ENCODE measurements around the gene OR8S1. TPM values are rescaled to one million over a fixed set of nuclear protein-coding genes. Genes with fewer than 3 reads are reported as not detected.

Gene OR8S1
- total RNA-seq, 1 experiment from 2014 or later, result not detected

- H3K27ac ChIP-seq (ENCODE audit: low read depth, low read length), result no peak overlapping the region
- no peaks in the 10 kb centered on the region for H3K36me3 ChIP-seq (ENCODE audit: control insufficient read depth in 1 of 2, insufficient read depth in 2 of 2, low read length in 2 of 2)
- DNase-seq (ENCODE audit: low read depth, low spot score) (no peak), ATAC-seq (no peak)
- peaks cover 5% of the 10 kb centered on the region; the same call in 1 of the 2 replicates for H3K27me3 ChIP-seq (ENCODE audit: insufficient read depth, low read length)
- no peaks in the 10 kb centered on the region for H4K20me1 ChIP-seq (ENCODE audit: insufficient read depth)
- no peaks in the 10 kb centered on the region for H3K9me2 ChIP-seq (ENCODE audit: insufficient read depth)
- no peaks in the 10 kb centered on the region for H3K79me2 ChIP-seq (ENCODE audit: insufficient read depth, low read length)
- no peak overlapping the region for H2AFZ ChIP-seq (ENCODE audit: low read depth, low read length, poor library complexity, severe bottlenecking)
- H3K9ac ChIP-seq (ENCODE audit: low read length), result no peak overlapping the region
- TF ChIP-seq, protein P1, sequence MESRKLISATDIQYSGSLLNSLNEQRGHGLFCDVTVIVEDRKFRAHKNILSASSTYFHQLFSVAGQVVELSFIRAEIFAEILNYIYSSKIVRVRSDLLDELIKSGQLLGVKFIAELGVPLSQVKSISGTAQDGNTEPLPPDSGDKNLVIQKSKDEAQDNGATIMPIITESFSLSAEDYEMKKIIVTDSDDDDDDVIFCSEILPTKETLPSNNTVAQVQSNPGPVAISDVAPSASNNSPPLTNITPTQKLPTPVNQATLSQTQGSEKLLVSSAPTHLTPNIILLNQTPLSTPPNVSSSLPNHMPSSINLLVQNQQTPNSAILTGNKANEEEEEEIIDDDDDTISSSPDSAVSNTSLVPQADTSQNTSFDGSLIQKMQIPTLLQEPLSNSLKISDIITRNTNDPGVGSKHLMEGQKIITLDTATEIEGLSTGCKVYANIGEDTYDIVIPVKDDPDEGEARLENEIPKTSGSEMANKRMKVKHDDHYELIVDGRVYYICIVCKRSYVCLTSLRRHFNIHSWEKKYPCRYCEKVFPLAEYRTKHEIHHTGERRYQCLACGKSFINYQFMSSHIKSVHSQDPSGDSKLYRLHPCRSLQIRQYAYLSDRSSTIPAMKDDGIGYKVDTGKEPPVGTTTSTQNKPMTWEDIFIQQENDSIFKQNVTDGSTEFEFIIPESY (IDR thresholded peaks at IDR 0.05; ENCODE audit: extremely low read depth, insufficient replicate concordance, low read length), result no peak
- no peak for TF ChIP-seq ATF3 (IDR thresholded peaks at IDR 0.05)
- TF ChIP-seq CEBPB (IDR thresholded peaks at IDR 0.05; ENCODE audit: low read depth), result no peak
- no peak for TF ChIP-seq FOSL1 (IDR thresholded peaks at IDR 0.05; ENCODE audit: low read depth)
- no peak for TF ChIP-seq EZH2phosphoT487 (IDR thresholded peaks at IDR 0.05; ENCODE audit: borderline replicate concordance)
- TF ChIP-seq JUND (IDR thresholded peaks at IDR 0.05), result no peak
- no peak for TF ChIP-seq EGR1 (IDR thresholded peaks at IDR 0.05; ENCODE audit: low read depth)
- TF ChIP-seq, protein P2, sequence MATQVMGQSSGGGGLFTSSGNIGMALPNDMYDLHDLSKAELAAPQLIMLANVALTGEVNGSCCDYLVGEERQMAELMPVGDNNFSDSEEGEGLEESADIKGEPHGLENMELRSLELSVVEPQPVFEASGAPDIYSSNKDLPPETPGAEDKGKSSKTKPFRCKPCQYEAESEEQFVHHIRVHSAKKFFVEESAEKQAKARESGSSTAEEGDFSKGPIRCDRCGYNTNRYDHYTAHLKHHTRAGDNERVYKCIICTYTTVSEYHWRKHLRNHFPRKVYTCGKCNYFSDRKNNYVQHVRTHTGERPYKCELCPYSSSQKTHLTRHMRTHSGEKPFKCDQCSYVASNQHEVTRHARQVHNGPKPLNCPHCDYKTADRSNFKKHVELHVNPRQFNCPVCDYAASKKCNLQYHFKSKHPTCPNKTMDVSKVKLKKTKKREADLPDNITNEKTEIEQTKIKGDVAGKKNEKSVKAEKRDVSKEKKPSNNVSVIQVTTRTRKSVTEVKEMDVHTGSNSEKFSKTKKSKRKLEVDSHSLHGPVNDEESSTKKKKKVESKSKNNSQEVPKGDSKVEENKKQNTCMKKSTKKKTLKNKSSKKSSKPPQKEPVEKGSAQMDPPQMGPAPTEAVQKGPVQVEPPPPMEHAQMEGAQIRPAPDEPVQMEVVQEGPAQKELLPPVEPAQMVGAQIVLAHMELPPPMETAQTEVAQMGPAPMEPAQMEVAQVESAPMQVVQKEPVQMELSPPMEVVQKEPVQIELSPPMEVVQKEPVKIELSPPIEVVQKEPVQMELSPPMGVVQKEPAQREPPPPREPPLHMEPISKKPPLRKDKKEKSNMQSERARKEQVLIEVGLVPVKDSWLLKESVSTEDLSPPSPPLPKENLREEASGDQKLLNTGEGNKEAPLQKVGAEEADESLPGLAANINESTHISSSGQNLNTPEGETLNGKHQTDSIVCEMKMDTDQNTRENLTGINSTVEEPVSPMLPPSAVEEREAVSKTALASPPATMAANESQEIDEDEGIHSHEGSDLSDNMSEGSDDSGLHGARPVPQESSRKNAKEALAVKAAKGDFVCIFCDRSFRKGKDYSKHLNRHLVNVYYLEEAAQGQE (IDR thresholded peaks at IDR 0.05; ENCODE audit: low read depth), result no peak
- TF ChIP-seq ZFX (IDR thresholded peaks at IDR 0.05), result no peak
- no peak for TF ChIP-seq SP1 (IDR thresholded peaks at IDR 0.05; ENCODE audit: low read depth)
- no peak for TF ChIP-seq RAD21 (IDR thresholded peaks at IDR 0.05; ENCODE audit: low read depth)
- TF ChIP-seq YY1 (IDR thresholded peaks at IDR 0.05; ENCODE audit: extremely low read depth, insufficient replicate concordance, low read depth, low read length), result no peak
- TF ChIP-seq SIN3A (IDR thresholded peaks at IDR 0.05; ENCODE audit: low read depth), result no peak
- no peak for TF ChIP-seq POLR2A (IDR thresholded peaks at IDR 0.05; ENCODE audit: borderline replicate concordance, extremely low read depth, insufficient read depth, insufficient read length)
- H3K4me3 ChIP-seq (replicated peaks in 1 of 2; ENCODE audit: low read depth in 1 of 2, low read length in 2 of 2), result no peak overlapping the region
- RAD21 ChIA-PET (ENCODE audit: low non-redundant PET in 1 of 2, low total read pairs in 2 of 2, uncharacterized antibody in 2 of 2, unreplicated experiment in 2 of 2), result interaction anchor here in 1 of 2 experiments (0.6 kb wide), 1 partner anchor 77 kb away, joined by 6 read pairs; no protein-coding TSS in a partner anchor
- POLR2A ChIA-PET, result no interaction called here
- H3K4me1 ChIP-seq (ENCODE audit: control insufficient read depth in 1 of 2, insufficient read depth in 2 of 2, low read length in 2 of 2), result no peaks in the 10 kb centered on the region
- intact Hi-C loops (cut with micrococcal nuclease), result no loop called here
- no peak overlapping the region for H3K4me2 ChIP-seq (ENCODE audit: low read length)
- CTCF ChIA-PET, result no interaction called here
- no TSS peak for BruUV-seq (replicated peaks)
- H3K9me3 ChIP-seq (ENCODE audit: control insufficient read depth in 1 of 2, insufficient read depth in 1 of 2, low read depth in 1 of 2, low read length in 2 of 2), result no peaks in the 10 kb centered on the region
Observed at GRCh38 chr12:48510111-48510510, 15.3 kb upstream of the OR8S1 start.

Measured in HCT116 (cell line).